Brain microvascular endothelial cell (primary cell): ENCODE data around the gene HPGD.

Source experiments
- DNase-seq: peaks from one replicate; pipeline ENCODE4 v3.0.0-alpha.2; 2020
- H3K27ac ChIP-seq: fragments of 250-450 bp; sonication (Bioruptor Pico); 2 replicates; pipeline ENCODE4 v1.5.1; 2020; ENCODE audit warnings: mild to moderate bottlenecking, moderate library complexity
- H3K27me3 ChIP-seq: fragments of 250-450 bp; sonication (Bioruptor Pico); replicated peaks from 2 replicates; pipeline ENCODE4 v1.5.1; 2020; ENCODE audit warnings: mild to moderate bottlenecking
- H3K36me3 ChIP-seq: fragments of 250-450 bp; sonication (Bioruptor Pico); replicated peaks from 2 replicates; pipeline ENCODE4 v1.5.1; 2020; ENCODE audit warnings: mild to moderate bottlenecking
- H3K4me3 ChIP-seq: 2 replicates; pipeline ENCODE4 v1.5.1; 2011; ENCODE audit warnings: low read depth, mild to moderate bottlenecking, control low read depth, low read length, moderate library complexity
- in situ Hi-C: cut with HindIII; loops from 2 replicates; pipeline ENCODE4 v1.10.0; 2017; ENCODE audit warnings: low sequenced_read_pairs, low pct_ligation_motif_present
- TF ChIP-seq, protein P1 (sequence below): IDR thresholded peaks from 2 replicates; pipeline ENCODE4 v1.5.1; 2011; ENCODE audit warnings: low read depth, mild to moderate bottlenecking, moderate library complexity, low read length, control low read depth, inconsistent platforms; ENCODE audit errors: missing control alignments

The HPGD gene

DNA sequence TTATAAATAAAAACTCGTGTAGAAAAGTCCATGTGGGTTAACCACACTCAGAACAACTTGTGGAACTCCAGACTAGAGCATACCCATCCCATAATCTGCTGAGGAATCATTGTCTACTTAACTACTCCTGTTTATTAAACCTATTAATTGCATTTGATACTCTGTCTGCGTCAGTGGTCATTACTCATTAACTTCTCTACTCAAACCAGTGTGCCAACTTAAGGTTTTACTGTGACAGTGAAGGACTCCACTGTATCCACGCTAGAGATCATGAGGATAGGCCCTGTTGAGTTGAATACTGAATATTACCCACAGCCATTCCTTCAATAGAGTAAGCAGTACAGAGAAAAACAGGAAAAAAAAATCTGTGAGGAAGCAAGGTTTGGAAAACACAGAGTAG lies 17.3 kb downstream of the HPGD start:
- H3K4me3 ChIP-seq: no peak overlapping the region
- H3K27me3 ChIP-seq: no peaks in the 10 kb centered on the region
- DNase-seq: no peak
- in situ Hi-C loops: no loop called here
- TF ChIP-seq, protein P1, sequence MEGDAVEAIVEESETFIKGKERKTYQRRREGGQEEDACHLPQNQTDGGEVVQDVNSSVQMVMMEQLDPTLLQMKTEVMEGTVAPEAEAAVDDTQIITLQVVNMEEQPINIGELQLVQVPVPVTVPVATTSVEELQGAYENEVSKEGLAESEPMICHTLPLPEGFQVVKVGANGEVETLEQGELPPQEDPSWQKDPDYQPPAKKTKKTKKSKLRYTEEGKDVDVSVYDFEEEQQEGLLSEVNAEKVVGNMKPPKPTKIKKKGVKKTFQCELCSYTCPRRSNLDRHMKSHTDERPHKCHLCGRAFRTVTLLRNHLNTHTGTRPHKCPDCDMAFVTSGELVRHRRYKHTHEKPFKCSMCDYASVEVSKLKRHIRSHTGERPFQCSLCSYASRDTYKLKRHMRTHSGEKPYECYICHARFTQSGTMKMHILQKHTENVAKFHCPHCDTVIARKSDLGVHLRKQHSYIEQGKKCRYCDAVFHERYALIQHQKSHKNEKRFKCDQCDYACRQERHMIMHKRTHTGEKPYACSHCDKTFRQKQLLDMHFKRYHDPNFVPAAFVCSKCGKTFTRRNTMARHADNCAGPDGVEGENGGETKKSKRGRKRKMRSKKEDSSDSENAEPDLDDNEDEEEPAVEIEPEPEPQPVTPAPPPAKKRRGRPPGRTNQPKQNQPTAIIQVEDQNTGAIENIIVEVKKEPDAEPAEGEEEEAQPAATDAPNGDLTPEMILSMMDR: no peak
- no peaks in the 10 kb centered on the region for H3K36me3 ChIP-seq
- no peak overlapping the region for H3K27ac ChIP-seq

DNA sequence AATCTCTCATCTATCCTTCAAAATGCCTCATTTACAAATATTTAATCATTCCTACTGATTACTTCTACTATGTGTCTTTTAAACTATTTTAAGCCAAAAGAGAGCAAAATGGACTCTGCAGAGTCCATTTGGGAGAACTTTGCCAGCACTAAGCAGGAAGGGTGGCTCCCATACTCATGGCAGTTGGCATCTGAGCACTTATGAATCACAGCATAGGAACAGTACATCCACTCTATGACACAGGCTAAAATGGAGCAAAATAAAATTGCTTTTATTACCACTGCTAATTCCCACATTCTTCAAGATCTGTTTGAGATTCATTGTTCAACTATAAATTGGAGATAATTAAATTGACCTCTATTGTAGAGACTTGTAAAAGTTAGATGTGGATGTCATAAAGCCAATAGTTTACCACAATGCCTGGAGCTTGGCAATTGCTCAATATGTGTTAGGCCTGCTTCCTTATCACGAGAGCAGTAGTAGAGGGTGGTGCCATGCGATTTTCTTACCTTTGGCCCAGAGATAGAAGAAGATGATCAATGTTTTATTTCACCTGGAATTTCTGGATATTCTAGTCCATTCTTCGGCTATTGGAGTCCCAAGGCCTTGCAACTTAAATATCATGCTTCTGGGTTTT lies 19.1 kb downstream of the HPGD start:
- TF ChIP-seq, protein P1: no peak
- in situ Hi-C loops: no loop called here
- Histone ChIP-seq H3K4me3 (no peak overlapping the region), H3K27me3 (no peaks in the 10 kb centered on the region), H3K27ac (no peak overlapping the region), H3K36me3 (no peaks in the 10 kb centered on the region)
- DNase-seq: no peak

DNA sequence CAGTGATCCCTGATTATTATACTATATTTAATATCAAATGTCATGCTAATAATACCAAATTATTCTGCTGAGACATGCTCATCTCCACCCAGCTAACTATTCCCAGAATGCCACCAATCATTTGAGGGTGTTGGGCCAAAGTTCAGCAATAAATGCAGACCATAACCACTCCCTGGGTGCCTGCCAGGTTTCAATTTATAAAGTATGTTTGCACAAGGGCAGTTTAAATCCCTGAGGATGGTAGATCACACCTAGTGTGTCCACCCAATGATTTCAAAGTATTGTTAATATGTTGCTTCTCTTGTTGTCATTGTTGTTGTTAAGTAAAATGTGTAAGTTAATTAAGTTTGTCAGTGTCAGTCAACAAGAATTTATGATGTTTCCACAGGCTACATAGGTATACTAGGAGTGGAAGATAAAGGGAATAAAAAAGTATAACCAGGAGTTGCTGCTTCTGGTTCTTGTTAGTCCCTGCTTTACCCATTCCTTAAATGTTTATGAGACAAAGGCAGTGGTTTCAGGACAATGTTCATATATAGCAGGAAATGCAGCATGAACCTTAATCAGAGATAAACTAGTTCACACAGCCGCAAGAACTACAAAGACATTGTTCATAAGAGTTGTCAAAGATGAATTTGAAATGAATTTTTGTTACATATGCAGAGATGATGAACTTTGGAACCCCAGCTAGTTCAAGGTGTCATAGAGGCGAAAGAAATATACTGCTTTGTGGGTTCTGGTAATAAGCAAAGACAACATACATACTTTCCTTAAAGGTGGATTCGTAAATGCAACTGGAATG lies 25.5 kb downstream of the HPGD start:
- TF ChIP-seq, protein P1: no peak
- H3K27ac ChIP-seq: no peak overlapping the region
- no peaks in the 10 kb centered on the region for H3K27me3 ChIP-seq
- DNase-seq: no peak
- H3K4me3 ChIP-seq: no peak overlapping the region
- in situ Hi-C loops: no loop called here
- no peaks in the 10 kb centered on the region for H3K36me3 ChIP-seq

DNA sequence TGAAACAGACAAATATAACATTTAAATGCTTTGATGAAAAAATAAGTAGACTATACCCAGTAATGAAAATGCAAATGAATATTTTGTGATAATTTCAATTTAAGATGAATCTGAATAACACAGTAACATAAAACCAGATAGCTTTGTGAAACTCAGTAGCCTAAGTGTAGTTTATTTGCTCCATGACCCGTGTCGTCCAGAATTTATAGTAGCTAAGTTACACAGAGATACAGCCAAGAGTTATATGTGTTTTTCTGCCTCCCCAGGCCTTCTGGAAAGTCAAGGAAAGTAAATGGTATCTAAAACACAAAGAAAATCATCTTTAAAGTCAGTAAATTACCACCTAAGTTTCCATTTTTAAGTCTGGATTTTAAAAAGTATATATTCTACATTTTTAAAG lies 26.7 kb downstream of the HPGD start:
- Histone ChIP-seq H3K27ac (no peak overlapping the region), H3K27me3 (no peaks in the 10 kb centered on the region), H3K36me3 (no peaks in the 10 kb centered on the region), H3K4me3 (no peak overlapping the region)
- TF ChIP-seq, protein P1: no peak
- no peak for DNase-seq
- in situ Hi-C loops: no loop called here

DNA sequence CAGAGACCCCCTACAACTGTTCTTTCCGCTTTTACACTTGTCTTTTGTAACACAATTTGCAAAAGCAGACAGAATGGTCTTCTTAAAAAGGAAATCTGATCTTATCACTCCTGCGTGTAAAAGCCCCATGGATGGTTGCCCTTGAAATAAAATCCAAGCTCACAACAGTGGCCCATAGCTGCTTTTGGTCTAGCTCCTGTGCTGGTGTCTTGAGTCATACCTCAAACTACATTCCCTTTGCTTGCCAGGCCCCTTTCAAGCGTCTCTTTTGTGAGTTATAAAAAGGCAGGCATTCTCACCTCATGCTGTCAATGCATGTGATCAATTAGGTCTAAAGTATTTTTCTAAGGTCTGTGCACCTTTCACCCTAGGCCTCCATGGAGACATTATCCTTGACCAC lies 27.6 kb downstream of the HPGD start:
- Histone ChIP-seq H3K27me3 (no peaks in the 10 kb centered on the region), H3K27ac (no peak overlapping the region), H3K4me3 (no peak overlapping the region), H3K36me3 (no peaks in the 10 kb centered on the region)
- TF ChIP-seq, protein P1: no peak
- in situ Hi-C loops: no loop called here
- DNase-seq: no peak
